Activated CD4-positive, alpha-beta memory T cell treated with anti-CD3 and anti-CD28 coated beads, Interleukin-2, amount 10 ng/mL, durations not matched to agents 7 days and 5 days (primary cell): ENCODE results near the gene PLA2G4E. TPM values are rescaled to one million over a fixed set of nuclear protein-coding genes. Genes with fewer than 3 reads are reported as not detected.

Experiments
- CTCF ChIA-PET: fragments of 350-600 bp; sonication (Branson Sonifier 250); formaldehyde crosslinking; loops from one replicate; lab custom pipeline; 2021; ENCODE audit warnings: antibody characterized with exemption, inconsistent platforms; lab: Charles Lee
- POLR2A ChIA-PET: fragments of 350-600 bp; sonication (Branson Sonifier 250); formaldehyde crosslinking; loops from one replicate; lab custom pipeline; 2021; ENCODE audit warnings: antibody characterized with exemption; lab: Charles Lee
- DNase-seq: peaks from one replicate; pipeline ENCODE4 v3.0.0-alpha.2; 2020
- H3K27ac Mint-ChIP-seq: one replicate; pipeline ENCODE4 v1.8.0; 2021; ENCODE audit warnings: mild to moderate bottlenecking, mixed read lengths
- H3K27me3 Mint-ChIP-seq: one replicate; pipeline ENCODE4 v1.8.0; 2021; ENCODE audit warnings: mixed read lengths
- H3K36me3 Mint-ChIP-seq: one replicate; pipeline ENCODE4 v1.8.0; 2021; ENCODE audit warnings: low read depth, mixed read lengths
- H3K4me1 Mint-ChIP-seq: one replicate; pipeline ENCODE4 v1.8.0; 2021; ENCODE audit warnings: mixed read lengths
- H3K4me3 Mint-ChIP-seq: one replicate; pipeline ENCODE4 v1.8.0; 2021; ENCODE audit warnings: mild to moderate bottlenecking, mixed read lengths
- H3K9me3 Mint-ChIP-seq: one replicate; pipeline ENCODE4 v1.8.0; 2021; ENCODE audit warnings: mixed read lengths
- total RNA-seq, 2 experiments: library from RNA; stranded (reverse); gene quantifications; one replicate each; pipeline ENCODE4 v1.2.3, GENCODE V29; 2021

The PLA2G4E gene
- total RNA-seq, 2 experiments from 2014 or later = not detected

GRCh38 chr15:41936649-41937567 is 83.9 kb downstream of the PLA2G4E start:
- Mint-ChIP-seq H3K4me1 (peaks cover 75% of the 10 kb centered on the region), H3K36me3 (peaks cover 40% of the 10 kb centered on the region), H3K9me3 (no peaks in the 10 kb centered on the region)

GRCh38 chr15:41936155-41936554 is 84.7 kb downstream of the PLA2G4E start:
- H3K4me3 Mint-ChIP-seq = peak overlapping the region; percentile 15
- peak overlapping the region; percentile 99 for H3K27ac Mint-ChIP-seq
- H3K27me3 Mint-ChIP-seq = no peaks in the 10 kb centered on the region
- H3K9me3 Mint-ChIP-seq = no peaks in the 10 kb centered on the region
- peaks cover 72% of the 10 kb centered on the region for H3K4me1 Mint-ChIP-seq
- CTCF ChIA-PET = interaction anchor here (0.9 to 7.5 kb wide), 12 partner anchors 8 to 470 kb away, joined by 3 to 73 read pairs (median 7); partner anchors contain the start of genes EHD4, MAPKBP1 and SPTBN5
- POLR2A ChIA-PET = interaction anchor here (0.6 to 10.7 kb wide), 16 partner anchors 10 to 240 kb away, joined by 3 to 186 read pairs (median 7); partner anchors contain the start of genes EHD4 and MAPKBP1
- H3K36me3 Mint-ChIP-seq = peaks cover 39% of the 10 kb centered on the region
- no peak for DNase-seq

More at GRCh38 chr15:41936649-41937567, 83.9 kb downstream of the PLA2G4E start:
- peak; percentile 83 for DNase-seq
- Mint-ChIP-seq H3K27ac (peak overlapping the region; percentile 99), H3K4me3 (peak overlapping the region; percentile 63), H3K27me3 (no peaks in the 10 kb centered on the region)
- CTCF ChIA-PET = interaction anchor here (0.8 to 7.5 kb wide), 22 partner anchors 9 to 471 kb away, joined by 3 to 73 read pairs (median 5); partner anchors contain the start of genes EHD4, MAPKBP1 and SPTBN5
- POLR2A ChIA-PET = interaction anchor here (0.6 to 10.7 kb wide), 23 partner anchors 10 to 1237 kb away, joined by 3 to 186 read pairs (median 4); partner anchors contain the start of genes EHD4, MAPKBP1, MGA and VPS39

GRCh38 chr15:41935566-41936020 is 85.2 kb downstream of the PLA2G4E start:
- no peaks in the 10 kb centered on the region for H3K27me3 Mint-ChIP-seq

GRCh38 chr15:41934843-41935242 is 86.0 kb downstream of the PLA2G4E start:
- Mint-ChIP-seq H3K4me3 (peak overlapping the region; percentile 56), H3K27ac (peak overlapping the region; percentile 99), H3K9me3 (no peaks in the 10 kb centered on the region), H3K4me1 (peaks cover 63% of the 10 kb centered on the region), H3K36me3 (peaks cover 28% of the 10 kb centered on the region), H3K27me3 (no peaks in the 10 kb centered on the region)
- ChIA-PET CTCF (interaction anchor here (1.1 to 7.5 kb wide), 5 partner anchors 30 to 162 kb away, joined by 5 to 73 read pairs (median 17); partner anchors contain the start of genes EHD4, MAPKBP1 and SPTBN5), POLR2A (interaction anchor here (1.1 to 10.7 kb wide), 7 partner anchors 11 to 161 kb away, joined by 4 to 186 read pairs (median 26); partner anchors contain the start of genes EHD4 and MAPKBP1)
- DNase-seq = peak; percentile 83

More at GRCh38 chr15:41935566-41936020, 85.2 kb downstream of the PLA2G4E start:
- H3K4me3 Mint-ChIP-seq = peak overlapping the region; percentile 28
- peaks cover 67% of the 10 kb centered on the region for H3K4me1 Mint-ChIP-seq
- peaks cover 33% of the 10 kb centered on the region for H3K36me3 Mint-ChIP-seq
- no peaks in the 10 kb centered on the region for H3K9me3 Mint-ChIP-seq
- POLR2A ChIA-PET = interaction anchor here (1.1 to 10.7 kb wide), 12 partner anchors 14 to 240 kb away, joined by 3 to 186 read pairs (median 7); partner anchors contain the start of genes EHD4 and MAPKBP1
- CTCF ChIA-PET = interaction anchor here (1.1 to 7.5 kb wide), 8 partner anchors 12 to 163 kb away, joined by 5 to 73 read pairs (median 13); partner anchors contain the start of genes EHD4, MAPKBP1 and SPTBN5
- H3K27ac Mint-ChIP-seq = peak overlapping the region; percentile 99
- DNase-seq = peak; percentile 44

GRCh38 chr15:41933771-41934170 is 87.1 kb downstream of the PLA2G4E start:
- POLR2A ChIA-PET = interaction anchor here (1.1 to 10.7 kb wide), 5 partner anchors 10 to 160 kb away, joined by 4 to 186 read pairs (median 28); partner anchors contain the start of genes EHD4 and MAPKBP1
- H3K4me1 Mint-ChIP-seq = peaks cover 67% of the 10 kb centered on the region
- H3K9me3 Mint-ChIP-seq = no peaks in the 10 kb centered on the region
- no peaks in the 10 kb centered on the region for H3K27me3 Mint-ChIP-seq
- CTCF ChIA-PET = interaction anchor here (1.2 kb wide), 1 partner anchor 29 kb away, joined by 5 read pairs; no protein-coding TSS in a partner anchor
- peaks cover 28% of the 10 kb centered on the region for H3K36me3 Mint-ChIP-seq
- peak overlapping the region; percentile 99 for H3K27ac Mint-ChIP-seq
- DNase-seq = no peak
- H3K4me3 Mint-ChIP-seq = no peak overlapping the region

- Mint-ChIP-seq H3K36me3 (peaks cover 27% of the 10 kb centered on the region), H3K27ac (peak overlapping the region; percentile 99), H3K9me3 (no peaks in the 10 kb centered on the region), H3K27me3 (no peaks in the 10 kb centered on the region), H3K4me3 (no peak overlapping the region), H3K4me1 (peaks cover 65% of the 10 kb centered on the region)
- no peak for DNase-seq
- ChIA-PET CTCF (interaction anchor here (1.2 kb wide), 1 partner anchor 29 kb away, joined by 5 read pairs; no protein-coding TSS in a partner anchor), POLR2A (interaction anchor here (0.8 to 5.4 kb wide), 2 partner anchors 39 to 160 kb away, joined by 4 to 33 read pairs; partner anchors contain the start of genes EHD4 and MAPKBP1)
These were observed 87.5 kb downstream of the PLA2G4E start for GRCh38 chr15:41933326-41933725.

- H3K36me3 Mint-ChIP-seq = peaks cover 21% of the 10 kb centered on the region
- no peaks in the 10 kb centered on the region for H3K27me3 Mint-ChIP-seq
- peak overlapping the region; percentile 99 for H3K27ac Mint-ChIP-seq
- H3K4me1 Mint-ChIP-seq = peaks cover 59% of the 10 kb centered on the region
- DNase-seq = no peak
- POLR2A ChIA-PET = interaction anchor here (0.8 to 1.4 kb wide), 2 partner anchors 16 to 39 kb away, joined by 3 to 4 read pairs; partner anchors contain the start of gene EHD4
- H3K9me3 Mint-ChIP-seq = no peaks in the 10 kb centered on the region
- H3K4me3 Mint-ChIP-seq = no peak overlapping the region
- CTCF ChIA-PET = interaction anchor here (1.2 to 1.4 kb wide), 2 partner anchors 28 to 40 kb away, joined by 3 to 5 read pairs; partner anchors contain the start of gene EHD4
These were observed 88.1 kb downstream of the PLA2G4E start for GRCh38 chr15:41932511-41933289.

- CTCF ChIA-PET = interaction anchor here (1.3 to 1.4 kb wide), 2 partner anchors 27 to 40 kb away, joined by 3 to 4 read pairs; partner anchors contain the start of gene EHD4
- POLR2A ChIA-PET = interaction anchor here (1.4 kb wide), 2 partner anchors 9 to 15 kb away, joined by 3 to 4 read pairs; no protein-coding TSS in a partner anchor
- DNase-seq = no peak
- Mint-ChIP-seq H3K4me3 (no peak overlapping the region), H3K27ac (no peak overlapping the region), H3K36me3 (peaks cover 20% of the 10 kb centered on the region), H3K27me3 (no peaks in the 10 kb centered on the region), H3K4me1 (peaks cover 56% of the 10 kb centered on the region), H3K9me3 (no peaks in the 10 kb centered on the region)
These were observed 88.7 kb downstream of the PLA2G4E start for GRCh38 chr15:41932101-41932500.

Other genes with a start within 250 kb of the PLA2G4E start
- gene MAPKBP1, start 246.6 kb downstream of the PLA2G4E start, total RNA-seq = 10 to 100 TPM; 28.9 to 31.6 TPM
- gene JMJD7, start 192.9 kb downstream of the PLA2G4E start, total RNA-seq = 10 to 100 TPM; 18.2 to 22.4 TPM
- gene PLA2G4B, start 182.2 kb downstream of the PLA2G4E start, total RNA-seq = 1 to 10 TPM; 6.0 to 6.8 TPM
- 1 to 10 TPM; 1.5 to 1.6 TPM for gene SPTBN5, start 127.0 kb downstream of the PLA2G4E start, total RNA-seq
- 10 to 100 TPM; 25.0 to 25.3 TPM for gene EHD4, start 48.5 kb downstream of the PLA2G4E start, total RNA-seq
- not detected for gene PLA2G4D, start 73.5 kb upstream of the PLA2G4E start, total RNA-seq
- gene PLA2G4F, start 135.6 kb upstream of the PLA2G4E start, total RNA-seq = not detected
- gene VPS39, start 187.3 kb upstream of the PLA2G4E start, total RNA-seq = 10 to 100 TPM; 76.8 to 82.3 TPM